K562 (cell line): ENCODE data around the gene SLC26A1. TPM values are rescaled to one million over a fixed set of nuclear protein-coding genes. Genes with fewer than 3 reads are reported as not detected.
A peak's percentile ranks its signal among the peaks of the same experiment; 100 is the strongest.

Experiments
- ADNP ChIP-seq: fragments of 200-800 bp; sonication (Bioruptor generic); IDR thresholded peaks from 2 replicates; pipeline ENCODE4 v1.6.1; 2016; ENCODE audit warnings: missing genetic modification characterization, missing compliant biosample characterization
- CBFA2T3 ChIP-seq: fragments of 450-650 bp; IDR thresholded peaks from 2 replicates; pipeline ENCODE4 v1.6.1; 2017
- CREM ChIP-seq: IDR thresholded peaks from 2 replicates; pipeline ENCODE4 v1.6.1; 2014; ENCODE audit warnings: antibody characterized with exemption, low read depth
- DPF2 ChIP-seq: fragments of 450-650 bp; IDR thresholded peaks from 2 replicates; pipeline ENCODE4 v1.6.1; 2016
- E2F3 ChIP-seq: fragments of 250-450 bp; sonication (Bioruptor Pico); IDR thresholded peaks from 2 replicates; pipeline ENCODE4 v1.4.0; 2020; ENCODE audit warnings: mild to moderate bottlenecking
- ETS2 ChIP-seq: IDR thresholded peaks from 2 replicates; pipeline ENCODE4 v1.6.1; 2016; ENCODE audit warnings: borderline replicate concordance, missing genetic modification characterization, mild to moderate bottlenecking, moderate library complexity, missing compliant biosample characterization; ENCODE audit not compliant: poor library complexity, severe bottlenecking
- FOSL1 ChIP-seq: fragments of 200-800 bp; sonication (Bioruptor generic); conservative IDR thresholded peaks from 2 replicates; pipeline ENCODE4 v1.6.1; 2016; ENCODE audit warnings: missing genetic modification characterization, missing compliant biosample characterization
- HDAC1 ChIP-seq, 2 experiments: fragments of 450-650 bp; IDR thresholded peaks; 2 replicates each; pipeline ENCODE4 v1.6.1; 2016 to 2017; ENCODE audit warnings: inconsistent platforms in 1 of 2, mild to moderate bottlenecking in 1 of 2, moderate library complexity in 1 of 2
- NRF1 ChIP-seq, 2 experiments: fragments of 450-650 bp; IDR thresholded peaks in 1 of 2; conservative IDR thresholded peaks in 1 of 2; 2 replicates each; pipeline ENCODE4 v1.6.1; 2014; ENCODE audit warnings: mild to moderate bottlenecking in 2 of 2
- SIN3A ChIP-seq, 2 experiments: fragments of 150-350 bp in 1 of 2; IDR thresholded peaks; 2 replicates each; pipeline ENCODE4 v1.6.1; 2011 to 2016; ENCODE audit warnings: borderline replicate concordance in 2 of 2, low read depth in 2 of 2, low read length in 2 of 2, mild to moderate bottlenecking in 2 of 2, moderate library complexity in 2 of 2; ENCODE audit not compliant: control insufficient read depth in 1 of 2
- TAF1 ChIP-seq: IDR thresholded peaks from 2 replicates; pipeline ENCODE4 v1.6.1; 2011; ENCODE audit warnings: mild to moderate bottlenecking, low read length, moderate library complexity; ENCODE audit not compliant: insufficient read depth, control insufficient read depth, severe bottlenecking; ENCODE audit errors: extremely low read depth
- TEAD4 ChIP-seq, 2 experiments: sonication (generic) in 1 of 2; formaldehyde crosslinking in 1 of 2; IDR thresholded peaks; 2 replicates each; pipeline versions ENCODE4 v1.6.1 to v1.8.0; 2012 to 2022; ENCODE audit warnings: borderline replicate concordance in 1 of 2, inconsistent platforms in 1 of 2, low read length in 1 of 2, mild to moderate bottlenecking in 1 of 2, missing genetic modification reagents in 1 of 2
- TSC22D4 ChIP-seq: fragments of 450-650 bp; IDR thresholded peaks from 2 replicates; pipeline ENCODE4 v1.6.1; 2016; ENCODE audit warnings: missing genetic modification characterization, missing biosample characterization, control low read depth
- YY1 ChIP-seq, 3 experiments: IDR thresholded peaks; 2 replicates each; pipeline ENCODE4 v1.6.1; 2011; ENCODE audit warnings: low read length in 2 of 3, mild to moderate bottlenecking in 2 of 3, moderate library complexity in 2 of 3, borderline replicate concordance in 1 of 3, control low read depth in 1 of 3, low read depth in 1 of 3; ENCODE audit not compliant: insufficient read depth in 3 of 3, insufficient replicate concordance in 2 of 3, control insufficient read depth in 1 of 3, insufficient read length in 1 of 3; ENCODE audit errors: extremely low read depth in 1 of 3
- ZEB2 ChIP-seq: fragments of 450-650 bp; IDR thresholded peaks from 2 replicates; pipeline ENCODE4 v1.6.1; 2016
- ZNF263 ChIP-seq: sonication (generic); formaldehyde crosslinking; IDR thresholded peaks from 2 replicates; pipeline ENCODE4 v1.8.0; 2022; ENCODE audit warnings: mild to moderate bottlenecking, missing genetic modification reagents, borderline replicate concordance
- ZNF584 ChIP-seq: fragments of 200-800 bp; sonication (Bioruptor generic); IDR thresholded peaks from 2 replicates; pipeline ENCODE4 v1.6.1; 2016; ENCODE audit warnings: low read depth, mild to moderate bottlenecking, missing genetic modification characterization, missing compliant biosample characterization
- ZSCAN29 ChIP-seq: fragments of 450-650 bp; IDR thresholded peaks from 2 replicates; pipeline ENCODE4 v1.6.1; 2017
- polyA plus RNA-seq, 8 experiments: library from polyadenylated mRNA; depleted of rRNA in 4 of 8; stranded (reverse) in 5 of 8; unstranded in 3 of 8; fragments of >200 nt; fragmentation: Nextera tagmentation in 2 of 8; fragmentation: Illumina TruSeq in 1 of 8; extraction: Ambion mirVana in 2 of 8; extraction: Trizol in 1 of 8; gene quantifications; 2 replicates each; pipeline versions ENCODE4 v1.2.1 to v1.2.3, GENCODE V29; 2011 to 2014; ENCODE audit warnings: inconsistent platforms in 1 of 8, missing spikeins in 1 of 8
- total RNA-seq, 7 experiments: library from RNA; depleted of rRNA in 6 of 7; stranded (reverse); fragments of >200 nt in 6 of 7; fragmentation: Illumina TruSeq in 2 of 7; extraction: Trizol in 2 of 7; gene quantifications; 2 replicates each; pipeline versions ENCODE4 v1.2.1 to v1.2.3, GENCODE V29; 2011 to 2021; ENCODE audit warnings: low replicate concordance in 1 of 7
- TF ChIP-seq, protein P1 (sequence below): fragments of 250-450 bp; sonication (Bioruptor Pico); IDR thresholded peaks from 2 replicates; pipeline ENCODE4 v1.4.0; 2020; ENCODE audit warnings: borderline replicate concordance
- TF ChIP-seq, protein P2 (sequence below), 2 experiments: IDR thresholded peaks; 2 replicates each; pipeline ENCODE4 v1.6.1; 2012; ENCODE audit warnings: improper control_type of control experiment in 2 of 2, low read depth in 2 of 2, low read length in 2 of 2, borderline replicate concordance in 1 of 2

The SLC26A1 gene
- total and polyA plus RNA-seq, 9 of the 15 experiments (the other 6 are each of a cell fraction or from before 2014, with no cell fraction given), result 0.11 to 4.2 (median 0.95) TPM

DNA sequence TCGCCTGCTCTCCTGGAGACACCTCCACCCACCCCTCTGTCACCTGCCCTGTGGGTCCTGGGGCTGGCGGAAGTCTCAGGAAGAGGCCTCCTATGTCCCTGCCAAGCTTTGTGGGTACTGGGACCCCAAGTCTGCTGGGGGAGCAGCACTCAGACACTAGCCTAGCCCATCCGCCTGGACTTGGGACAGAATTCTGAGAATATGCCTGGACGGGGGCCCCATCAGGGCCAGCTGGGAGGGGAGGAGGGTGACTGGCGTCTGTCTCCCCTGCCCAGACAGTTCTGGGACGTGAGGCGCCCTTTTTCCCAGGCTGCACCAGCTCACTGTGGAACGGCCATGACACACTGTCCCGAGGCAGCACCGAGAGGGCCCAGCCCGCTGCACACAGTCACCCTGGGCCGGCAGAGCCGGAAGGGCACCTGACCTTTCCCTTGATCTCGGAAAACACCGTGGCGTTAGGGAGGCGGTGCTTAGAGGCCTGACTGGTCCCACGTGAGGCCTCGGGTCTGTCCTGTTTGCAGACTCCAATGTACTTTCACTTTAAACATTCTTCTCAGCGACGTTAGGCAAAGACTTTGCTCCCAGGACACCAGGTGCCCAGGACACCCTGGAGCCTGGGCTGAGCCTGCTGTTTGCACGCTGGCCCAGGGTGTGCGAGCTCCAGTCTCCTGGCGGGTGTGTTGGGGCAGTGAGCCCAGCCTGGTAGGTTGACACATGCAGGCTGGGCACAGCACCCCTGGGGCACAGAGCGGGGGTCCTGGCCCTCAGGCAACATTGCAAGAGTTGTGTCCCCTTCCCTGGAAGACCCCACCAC, 700 bp downstream of the SLC26A1 start (continued):
- peak; percentile 36 to 59; a peak in 1 of 4 replicates for TF ChIP-seq SIN3A (IDR thresholded peaks at IDR 0.05; ENCODE audit: borderline replicate concordance in 2 of 2, control insufficient read depth in 1 of 2, low read depth in 2 of 2, low read length in 2 of 2)
- TF ChIP-seq NRF1 (conservative IDR thresholded peaks at IDR 0.05 in 1 of 2, IDR thresholded peaks at IDR 0.05 in 1 of 2), result peak; percentile 53 to 67
- no peak for TF ChIP-seq ADNP (tag)
- TF ChIP-seq ZNF584 (CRISPR knock-in tag), result 0 out of 2 replicates have a peak, but pooled peaks have one; percentile 30
- TF ChIP-seq ZSCAN29, result no peak
- TF ChIP-seq HDAC1 (IDR thresholded peaks at IDR 0.05), result peak in 1 of 2 experiments; percentile 52; a peak in 1 of 4 replicates
- no peak for TF ChIP-seq ETS2 (tag)
- peak; percentile 24; the same call in 1 of the 2 replicates for TF ChIP-seq TEAD4 (IDR thresholded peaks at IDR 0.05; ENCODE audit: low read length)
- TF ChIP-seq TEAD4 (CRISPR knock-in tag; IDR thresholded peaks at IDR 0.05; ENCODE audit: borderline replicate concordance), result no peak
- peak; percentile 30 to 88 (median 74) for TF ChIP-seq YY1 (IDR thresholded peaks at IDR 0.05; ENCODE audit: borderline replicate concordance in 1 of 3, control insufficient read depth in 1 of 3, extremely low read depth in 1 of 3, insufficient read depth in 3 of 3, insufficient read length in 1 of 3, insufficient replicate concordance in 2 of 3, low read depth in 1 of 3, low read length in 2 of 3)
- TF ChIP-seq TSC22D4 (tag), result no peak
- peak; percentile 39; the same call in 1 of the 2 replicates for TF ChIP-seq CREM
- TF ChIP-seq ZEB2, result no peak
- TF ChIP-seq FOSL1 (tag), result 0 out of 2 replicates have a peak, but pooled peaks have one; percentile 38
- TF ChIP-seq, protein P1, sequence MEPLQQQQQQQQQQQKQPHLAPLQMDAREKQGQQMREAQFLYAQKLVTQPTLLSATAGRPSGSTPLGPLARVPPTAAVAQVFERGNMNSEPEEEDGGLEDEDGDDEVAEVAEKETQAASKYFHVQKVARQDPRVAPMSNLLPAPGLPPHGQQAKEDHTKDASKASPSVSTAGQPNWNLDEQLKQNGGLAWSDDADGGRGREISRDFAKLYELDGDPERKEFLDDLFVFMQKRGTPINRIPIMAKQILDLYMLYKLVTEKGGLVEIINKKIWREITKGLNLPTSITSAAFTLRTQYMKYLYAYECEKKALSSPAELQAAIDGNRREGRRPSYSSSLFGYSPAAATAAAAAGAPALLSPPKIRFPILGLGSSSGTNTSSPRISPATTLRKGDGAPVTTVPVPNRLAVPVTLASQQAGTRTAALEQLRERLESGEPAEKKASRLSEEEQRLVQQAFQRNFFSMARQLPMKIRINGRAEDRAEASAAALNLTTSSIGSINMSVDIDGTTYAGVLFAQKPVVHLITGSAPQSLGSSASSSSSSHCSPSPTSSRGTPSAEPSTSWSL (CRISPR knock-in tag), result no peak
- TF ChIP-seq DPF2, result peak; percentile 34; the same call in 1 of the 2 replicates
- 0 out of 2 replicates have a peak, but pooled peaks have one; percentile 72 for TF ChIP-seq E2F3
- peak; percentile 59 for TF ChIP-seq TAF1
- peak; percentile 43; the same call in 1 of the 2 replicates for TF ChIP-seq CBFA2T3
- TF ChIP-seq, protein P2, sequence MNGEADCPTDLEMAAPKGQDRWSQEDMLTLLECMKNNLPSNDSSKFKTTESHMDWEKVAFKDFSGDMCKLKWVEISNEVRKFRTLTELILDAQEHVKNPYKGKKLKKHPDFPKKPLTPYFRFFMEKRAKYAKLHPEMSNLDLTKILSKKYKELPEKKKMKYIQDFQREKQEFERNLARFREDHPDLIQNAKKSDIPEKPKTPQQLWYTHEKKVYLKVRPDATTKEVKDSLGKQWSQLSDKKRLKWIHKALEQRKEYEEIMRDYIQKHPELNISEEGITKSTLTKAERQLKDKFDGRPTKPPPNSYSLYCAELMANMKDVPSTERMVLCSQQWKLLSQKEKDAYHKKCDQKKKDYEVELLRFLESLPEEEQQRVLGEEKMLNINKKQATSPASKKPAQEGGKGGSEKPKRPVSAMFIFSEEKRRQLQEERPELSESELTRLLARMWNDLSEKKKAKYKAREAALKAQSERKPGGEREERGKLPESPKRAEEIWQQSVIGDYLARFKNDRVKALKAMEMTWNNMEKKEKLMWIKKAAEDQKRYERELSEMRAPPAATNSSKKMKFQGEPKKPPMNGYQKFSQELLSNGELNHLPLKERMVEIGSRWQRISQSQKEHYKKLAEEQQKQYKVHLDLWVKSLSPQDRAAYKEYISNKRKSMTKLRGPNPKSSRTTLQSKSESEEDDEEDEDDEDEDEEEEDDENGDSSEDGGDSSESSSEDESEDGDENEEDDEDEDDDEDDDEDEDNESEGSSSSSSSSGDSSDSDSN (IDR thresholded peaks at IDR 0.05; ENCODE audit: borderline replicate concordance in 1 of 2, low read depth in 2 of 2, low read length in 2 of 2), result peak; percentile 67 to 95; a peak in 3 of 4 replicates
- TF ChIP-seq ZNF263 (CRISPR knock-in tag), result peak; percentile 74; the same call in 1 of the 2 replicates
